Left lung (tissue), 10 donors: ENCODE measurements around the gene EEF1E1. TPM values are rescaled to one million over a fixed set of nuclear protein-coding genes. Genes with fewer than 3 reads are reported as not detected.

Source experiments
- ATAC-seq: fragments of 200-7000 bp; cut with Tn5 transposase; one replicate; pipeline ENCODE4 v1.9.1; 2020; ENCODE audit warnings: moderate library complexity
- DNase-seq, 4 donors: peaks; one replicate each; pipeline ENCODE4 v3.0.0-alpha.2; 2013 to 2020
- H3K27ac ChIP-seq, 2 donors: fragments of 200-600 bp; sonication (generic) in 1 of 2; one replicate each; pipeline versions ENCODE4 v1.5.0 to v1.8.0; 2020 to 2021
- H3K27me3 ChIP-seq, 2 donors: fragments of 200-600 bp; sonication (generic) in 1 of 2; one replicate each; pipeline versions ENCODE4 v1.5.0 to v1.8.0; 2020 to 2021
- H3K36me3 ChIP-seq, 2 donors: fragments of 200-600 bp; sonication (generic) in 1 of 2; one replicate each; pipeline versions ENCODE4 v1.5.0 to v1.8.0; 2020 to 2021
- H3K4me1 ChIP-seq, 2 donors: fragments of 200-600 bp; one replicate each; pipeline ENCODE4 v1.8.0; 2021
- H3K4me3 ChIP-seq, 2 donors: fragments of 200-600 bp; sonication (generic) in 1 of 2; one replicate each; pipeline versions ENCODE4 v1.5.0 to v1.8.0; 2020 to 2021; ENCODE audit warnings: mild to moderate bottlenecking in 1 of 2
- H3K9me3 ChIP-seq, 2 donors: fragments of 200-600 bp; sonication (generic) in 1 of 2; one replicate each; pipeline versions ENCODE4 v1.5.0 to v1.8.0; 2020 to 2021
- CTCF ChIP-seq, 2 donors: fragments of 200-600 bp; sonication (generic) in 1 of 2; IDR thresholded peaks; one replicate each; pipeline versions ENCODE4 v1.5.0 to v1.8.0; 2021; ENCODE audit warnings: antibody characterized with exemption in 2 of 2
- intact Hi-C, 2 donors: fragments of 100-400 bp; cut with DNase I; formaldehyde crosslinking; loops; one replicate each; pipeline versions ENCODE4 v1.11.2 to v1.14.2; 2022
- polyA plus RNA-seq, 6 donors: library from polyadenylated mRNA; unstranded; fragments of 120-200 nt; gene quantifications; one replicate each; pipeline ENCODE4 v1.2.1, GENCODE V29; 2013; ENCODE audit not compliant: insufficient read length in 6 of 6
- total RNA-seq, 2 donors: library from RNA; stranded (reverse); fragmentation: NEBNext Ultra II Directional; extraction: Animal tissue kit (Norgen Biotek cat#: 25700); gene quantifications; one replicate each; pipeline ENCODE4 v1.2.1, GENCODE V29; 2021
- donor health status: DM: no; HTN: yes; CAD: no.
- donor health status: DM: no; HTN: no; CAD: no.

The EEF1E1 gene
- total and polyA plus RNA-seq, 8 donors = 20.3 to 31.7 (median 29.0) TPM

GRCh38 chr6:8084586-8084985, 17.8 kb downstream of the EEF1E1 start:
- H3K4me1 ChIP-seq = peaks cover 0 to 55% of the 10 kb centered on the region in 2 donors
- no peaks in the 10 kb centered on the region for H3K27me3 ChIP-seq
- no peaks in the 10 kb centered on the region for H3K9me3 ChIP-seq
- peak; percentile 9 for ATAC-seq
- H3K4me3 ChIP-seq = no peak overlapping the region
- H3K36me3 ChIP-seq = peaks cover 0 to 34% of the 10 kb centered on the region in 2 donors
- no peak for TF ChIP-seq CTCF (IDR thresholded peaks at IDR 0.05)
- DNase-seq = no peak
- H3K27ac ChIP-seq = peak overlapping the region in 1 of 2 donors; percentile 6
- intact Hi-C loops = no loop called here

GRCh38 chr6:8082954-8083858, 19.1 kb downstream of the EEF1E1 start:
- peaks cover 0 to 60% of the 10 kb centered on the region in 2 donors for H3K4me1 ChIP-seq
- DNase-seq (no peak), ATAC-seq (peak; percentile 64)
- H3K4me3 ChIP-seq = no peak overlapping the region
- TF ChIP-seq CTCF (IDR thresholded peaks at IDR 0.05) = no peak
- peak overlapping the region; percentile 13 to 62 for H3K27ac ChIP-seq
- H3K27me3 ChIP-seq = no peaks in the 10 kb centered on the region
- no peaks in the 10 kb centered on the region for H3K9me3 ChIP-seq
- peaks cover 0 to 20% of the 10 kb centered on the region in 2 donors for H3K36me3 ChIP-seq
- intact Hi-C loops = no loop called here

DNA sequence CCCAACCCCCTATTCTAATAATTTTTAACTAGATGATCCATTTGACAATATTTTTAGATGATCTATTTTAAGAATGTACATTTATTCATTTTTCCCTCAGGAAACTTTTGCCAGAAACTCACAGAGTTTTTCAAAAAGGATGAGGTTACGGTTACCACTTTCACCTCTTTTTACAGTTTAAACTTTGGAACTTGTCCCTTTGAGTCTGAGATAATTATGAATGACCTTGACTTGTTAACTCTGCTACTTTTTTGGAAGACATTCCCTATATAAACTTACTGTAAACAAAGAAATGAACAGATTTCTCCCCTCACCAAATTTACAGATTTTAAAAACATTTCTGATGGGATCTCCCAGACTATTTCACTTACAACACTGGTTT, 19.8 kb downstream of the EEF1E1 start:
- H3K4me1 ChIP-seq = peaks cover 0 to 60% of the 10 kb centered on the region in 2 donors
- peaks cover 0 to 14% of the 10 kb centered on the region in 2 donors for H3K36me3 ChIP-seq
- H3K9me3 ChIP-seq = no peaks in the 10 kb centered on the region
- no peak for ATAC-seq
- H3K4me3 ChIP-seq = no peak overlapping the region
- no peak for DNase-seq
- intact Hi-C loops = no loop called here
- TF ChIP-seq CTCF (IDR thresholded peaks at IDR 0.05) = no peak
- H3K27ac ChIP-seq = peak overlapping the region; percentile 13 to 62
- no peaks in the 10 kb centered on the region for H3K27me3 ChIP-seq

- Histone ChIP-seq H3K27ac (peak overlapping the region in 1 of 2 donors; percentile 76), H3K4me1 (peaks cover 0 to 68% of the 10 kb centered on the region in 2 donors), H3K36me3 (no peaks in the 10 kb centered on the region), H3K4me3 (no peak overlapping the region), H3K27me3 (no peaks in the 10 kb centered on the region), H3K9me3 (no peaks in the 10 kb centered on the region)
- no peak for DNase-seq
- TF ChIP-seq CTCF (IDR thresholded peaks at IDR 0.05) = no peak
- ATAC-seq = peak; percentile 59
- intact Hi-C loops = no loop called here
Measured at GRCh38 chr6:8080362-8081151, 21.8 kb downstream of the EEF1E1 start.

- ATAC-seq (no peak), DNase-seq (no peak)
- Histone ChIP-seq H3K27me3 (no peaks in the 10 kb centered on the region), H3K36me3 (no peaks in the 10 kb centered on the region), H3K4me1 (peaks cover 0 to 64% of the 10 kb centered on the region in 2 donors), H3K4me3 (no peak overlapping the region), H3K27ac (no peak overlapping the region), H3K9me3 (no peaks in the 10 kb centered on the region)
- intact Hi-C loops = no loop called here
- TF ChIP-seq CTCF (IDR thresholded peaks at IDR 0.05) = no peak
Measured at GRCh38 chr6:8079126-8079525, 23.2 kb downstream of the EEF1E1 start.
